Upper lobe of left lung (tissue), 4 donors: Measurements from ENCODE around the gene CRELD2.
A peak's percentile ranks its signal among the peaks of the same experiment; 100 is the strongest.

ENCODE experiments used
- EP300 ChIP-seq, 4 donors: sonication (generic); formaldehyde crosslinking; IDR thresholded peaks; one replicate each; pipeline ENCODE4 v1.5.1; 2017; ENCODE audit warnings: antibody characterized with exemption in 4 of 4, control low read depth in 2 of 4
- POLR2A ChIP-seq, 4 donors: fragments of 450-650 bp; IDR thresholded peaks; one replicate each; pipeline ENCODE4 v1.5.1; 2016 to 2017; ENCODE audit warnings: antibody characterized with exemption in 4 of 4, mild to moderate bottlenecking in 2 of 4
- POLR2AphosphoS5 ChIP-seq, 2 donors: sonication (generic); formaldehyde crosslinking; IDR thresholded peaks; one replicate each; pipeline ENCODE4 v1.5.1; 2017; ENCODE audit warnings: antibody characterized with exemption in 2 of 2
- TF ChIP-seq, protein P1 (sequence below), 6 experiments: fragments of 450-650 bp in 4 of 6; fragments of 200-600 bp in 2 of 6; sonication (generic) in 2 of 6; IDR thresholded peaks; one replicate each; pipeline ENCODE4 v1.5.1; 2016 to 2019; ENCODE audit warnings: antibody characterized with exemption in 6 of 6

DNA sequence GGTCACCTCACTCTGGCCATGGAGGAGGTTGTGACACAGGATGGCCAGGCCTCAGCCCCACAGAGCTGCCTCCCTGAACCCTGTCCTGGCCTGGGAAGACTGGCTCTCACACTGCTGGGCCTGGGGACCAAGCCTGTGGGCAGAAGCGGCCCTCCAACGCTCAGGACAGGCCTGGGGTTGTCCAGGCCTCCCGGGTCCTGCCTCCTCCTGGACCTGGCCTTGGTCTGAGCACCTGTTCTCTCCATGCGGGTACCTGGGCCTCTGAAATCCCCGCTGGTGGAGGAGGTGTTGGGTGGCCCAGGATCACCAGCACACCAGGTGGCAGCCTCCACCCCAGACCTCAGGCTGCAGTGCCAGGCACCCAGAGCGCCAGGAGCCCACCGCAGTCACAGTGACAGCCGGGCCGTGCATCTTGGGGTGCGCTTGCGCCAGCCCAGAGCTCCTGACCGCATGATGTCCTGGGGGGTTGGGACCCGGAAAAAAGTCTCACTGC is 26.0 kb downstream of the CRELD2 start:
- TF ChIP-seq, protein P1, sequence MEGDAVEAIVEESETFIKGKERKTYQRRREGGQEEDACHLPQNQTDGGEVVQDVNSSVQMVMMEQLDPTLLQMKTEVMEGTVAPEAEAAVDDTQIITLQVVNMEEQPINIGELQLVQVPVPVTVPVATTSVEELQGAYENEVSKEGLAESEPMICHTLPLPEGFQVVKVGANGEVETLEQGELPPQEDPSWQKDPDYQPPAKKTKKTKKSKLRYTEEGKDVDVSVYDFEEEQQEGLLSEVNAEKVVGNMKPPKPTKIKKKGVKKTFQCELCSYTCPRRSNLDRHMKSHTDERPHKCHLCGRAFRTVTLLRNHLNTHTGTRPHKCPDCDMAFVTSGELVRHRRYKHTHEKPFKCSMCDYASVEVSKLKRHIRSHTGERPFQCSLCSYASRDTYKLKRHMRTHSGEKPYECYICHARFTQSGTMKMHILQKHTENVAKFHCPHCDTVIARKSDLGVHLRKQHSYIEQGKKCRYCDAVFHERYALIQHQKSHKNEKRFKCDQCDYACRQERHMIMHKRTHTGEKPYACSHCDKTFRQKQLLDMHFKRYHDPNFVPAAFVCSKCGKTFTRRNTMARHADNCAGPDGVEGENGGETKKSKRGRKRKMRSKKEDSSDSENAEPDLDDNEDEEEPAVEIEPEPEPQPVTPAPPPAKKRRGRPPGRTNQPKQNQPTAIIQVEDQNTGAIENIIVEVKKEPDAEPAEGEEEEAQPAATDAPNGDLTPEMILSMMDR (IDR thresholded peaks at IDR 0.05): no peak
- TF ChIP-seq POLR2A (IDR thresholded peaks at IDR 0.05): peak in 1 of 4 donors; percentile 14
- TF ChIP-seq POLR2AphosphoS5 (IDR thresholded peaks at IDR 0.05): no peak
- no peak for TF ChIP-seq EP300 (IDR thresholded peaks at IDR 0.05)
